Daoy (cell line): ENCODE data around the gene COX17. TPM values are rescaled to one million over a fixed set of nuclear protein-coding genes. Genes with fewer than 3 reads are reported as not detected.
A peak's percentile ranks its signal among the peaks of the same experiment; 100 is the strongest.

Experiments
- DNase-seq: peaks from one replicate; pipeline ENCODE4 v3.0.0-alpha.2; 2015; ENCODE audit warnings: low read depth
- total RNA-seq: library from RNA; depleted of rRNA; stranded (reverse); fragments of >200 nt; shearing (Covaris generic); gene quantifications from 2 replicates; pipeline ENCODE4 v1.2.3, GENCODE V29; 2014

The COX17 gene
- total RNA-seq, 1 experiment from 2014 or later, result 35.9 TPM

GRCh38 chr3:119675188-119675874 lies 1.9 kb downstream of the COX17 start:
- DNase-seq, result no peak

GRCh38 chr3:119673875-119674274 lies 3.3 kb downstream of the COX17 start:
- DNase-seq, result no peak

GRCh38 chr3:119672776-119673175 lies 4.4 kb downstream of the COX17 start:
- no peak for DNase-seq

DNA sequence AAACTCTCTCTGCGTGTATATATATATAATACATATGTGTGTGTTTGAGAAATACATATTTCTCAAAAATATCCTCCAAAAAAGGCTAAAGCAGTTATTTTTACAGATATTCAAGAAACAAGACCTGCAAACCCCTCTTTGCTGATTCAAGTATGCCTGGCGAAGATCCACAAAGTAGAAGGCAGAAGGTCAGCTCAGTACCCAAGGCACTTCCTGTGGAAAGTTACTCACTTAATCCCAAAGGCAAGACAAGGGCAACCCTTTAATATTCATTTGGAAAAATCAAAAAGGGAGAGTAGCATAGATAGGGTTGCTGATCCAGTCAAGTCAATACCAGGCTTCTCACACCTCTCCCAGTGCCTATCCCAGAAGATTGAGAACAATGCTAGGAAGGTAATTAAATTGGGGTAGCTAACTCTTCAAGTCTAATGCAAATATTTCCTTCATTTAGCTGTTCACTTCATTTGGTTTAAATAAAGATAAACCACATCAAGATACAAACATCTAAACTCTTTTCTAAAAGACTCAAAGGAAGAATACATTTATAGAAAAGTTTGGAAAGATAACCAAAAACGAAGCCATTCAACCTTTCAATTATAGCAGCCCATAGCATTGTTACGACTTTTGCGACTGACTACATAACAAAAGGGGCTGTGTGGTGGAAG lies 7.2 kb downstream of the COX17 start:
- DNase-seq, result no peak

DNA sequence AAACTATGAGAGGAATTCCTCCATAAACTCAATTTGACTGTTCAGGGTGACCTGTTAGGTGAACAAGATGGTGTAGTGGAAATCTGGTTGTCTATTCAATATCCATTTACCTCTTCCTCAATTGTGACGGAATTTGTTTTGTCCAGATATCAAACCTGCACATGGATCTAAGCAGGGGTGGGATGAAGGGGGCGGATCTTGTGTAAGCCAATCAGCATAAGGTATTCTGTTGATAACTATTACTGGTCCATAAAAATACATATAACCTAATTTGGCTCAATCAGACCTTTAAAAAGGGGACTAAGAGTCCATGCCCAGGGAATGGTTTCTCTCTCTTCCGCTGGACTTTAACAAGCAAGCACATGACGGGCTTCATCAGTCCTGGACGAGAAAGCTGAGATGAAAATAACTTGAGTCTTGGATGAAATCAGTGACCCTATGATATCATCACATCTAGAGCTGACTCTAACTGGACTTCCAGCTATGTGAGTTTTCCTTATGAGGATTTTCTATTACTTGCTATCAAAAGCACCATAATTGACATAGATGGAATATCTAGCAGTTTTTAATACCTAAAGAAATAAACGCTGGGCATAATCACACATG lies 11.1 kb downstream of the COX17 start:
- no peak for DNase-seq

- peak; percentile 70 for DNase-seq
These were observed 12.3 kb downstream of the COX17 start for GRCh38 chr3:119664850-119665379.

DNA sequence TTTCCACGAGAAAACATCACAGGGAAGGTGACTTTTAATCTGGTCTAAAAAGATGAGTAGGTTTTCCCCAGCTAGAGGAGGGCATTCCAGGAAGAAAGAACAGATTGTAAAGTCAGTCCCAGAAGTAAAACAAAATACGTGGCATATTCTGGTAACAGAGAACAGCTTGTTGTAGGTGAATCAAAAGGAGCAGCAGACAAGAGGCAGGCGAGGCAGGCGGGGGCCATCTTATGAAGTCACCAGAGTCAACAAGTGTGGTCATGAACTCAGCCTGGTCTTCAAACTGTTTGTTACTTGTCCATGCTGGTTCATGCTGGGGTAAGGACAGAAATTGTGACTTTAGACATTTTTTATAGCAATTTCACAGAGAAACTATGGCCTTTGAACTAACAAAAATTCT lies 12.8 kb downstream of the COX17 start:
- peak; percentile 45 for DNase-seq

- DNase-seq, result peak; percentile 21
These were observed 13.3 kb downstream of the COX17 start for GRCh38 chr3:119663885-119664284.

DNA sequence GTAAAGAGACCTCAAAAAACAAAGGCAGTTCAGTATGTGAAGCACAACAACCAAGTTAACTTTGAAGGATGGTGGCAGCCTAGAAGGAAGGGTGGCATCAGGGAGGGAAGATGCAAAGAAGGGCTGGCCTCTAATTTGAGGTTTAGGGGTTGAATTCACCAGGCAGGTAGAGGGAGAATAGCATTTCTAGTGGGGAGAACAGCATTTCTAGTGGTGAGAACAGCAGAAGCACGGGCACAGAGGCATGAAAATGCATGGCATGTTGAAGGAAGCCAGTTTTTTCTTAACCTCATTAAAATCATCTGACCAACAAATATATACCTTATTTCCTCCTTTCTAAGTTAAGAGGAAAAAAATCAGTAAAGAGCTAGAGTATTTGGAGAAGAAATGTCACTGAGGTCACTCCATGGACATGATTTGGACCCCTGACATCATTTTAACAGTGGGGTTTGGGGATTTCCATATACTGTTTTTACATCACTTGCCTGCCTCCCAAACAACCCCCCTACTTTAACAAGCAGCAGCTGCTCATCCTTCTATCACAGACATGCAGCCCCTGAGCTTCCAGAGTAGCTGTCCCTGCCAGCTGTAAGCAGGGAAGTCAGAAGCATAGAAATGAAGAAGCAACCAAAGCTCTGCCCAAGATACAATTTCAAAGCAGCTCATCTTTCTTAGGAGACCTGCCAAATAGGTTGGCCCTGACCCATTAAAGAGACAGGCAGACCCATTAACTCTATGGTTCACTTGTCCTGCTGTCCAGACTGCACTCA lies 14.4 kb downstream of the COX17 start:
- DNase-seq, result no peak

- DNase-seq, result peak; percentile 28
These were observed 16.4 kb downstream of the COX17 start, which contains the start of gene POPDC2 for GRCh38 chr3:119660474-119661440. Gene POPDC2, minus strand, starts transcription at chr3:119660589. Its CDS starts 166 bp downstream, at chr3:119660423.

GRCh38 chr3:119659606-119660291 lies 17.5 kb downstream of the COX17 start:
- DNase-seq, result no peak

GRCh38 chr3:119658994-119659393 lies 18.2 kb downstream of the COX17 start:
- DNase-seq, result no peak

DNA sequence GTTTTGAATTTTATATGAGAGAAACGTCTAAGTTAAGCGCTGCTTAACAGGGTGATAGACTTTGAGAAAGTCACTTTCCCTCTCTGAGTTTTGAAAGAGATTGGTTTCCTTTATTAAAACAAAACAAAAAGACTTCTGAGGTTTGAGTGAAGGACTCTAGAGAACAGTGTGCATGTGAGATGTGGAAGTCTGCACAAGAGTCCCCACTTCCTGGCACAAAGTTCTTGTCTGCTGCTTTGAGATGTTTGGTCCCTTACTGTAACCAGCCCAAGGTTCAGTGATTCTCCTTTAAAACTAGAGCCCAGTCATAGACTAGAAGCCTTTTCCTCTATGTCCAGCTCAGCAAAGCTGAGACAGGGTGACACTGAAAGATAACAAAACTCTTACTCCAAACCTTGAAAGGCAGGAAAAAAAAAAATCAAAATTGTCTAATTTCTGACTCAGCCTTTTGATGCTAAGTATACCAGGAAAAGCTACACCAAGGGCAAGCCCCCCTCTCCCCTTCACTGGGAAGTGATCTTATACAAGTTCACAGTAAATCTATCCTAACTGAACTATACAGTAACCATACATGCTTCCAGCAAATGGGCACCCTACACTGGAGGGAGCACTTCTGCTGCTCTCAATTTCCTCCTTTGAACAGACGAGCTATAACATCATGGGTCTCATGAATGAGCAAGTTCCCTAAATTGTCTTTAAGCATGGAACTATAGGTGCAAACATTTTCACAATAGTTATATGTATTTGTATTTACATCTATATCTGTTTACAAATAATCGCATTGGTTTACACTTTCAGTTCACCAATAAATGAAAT lies 19.1 kb downstream of the COX17 start:
- DNase-seq, result no peak

DNA sequence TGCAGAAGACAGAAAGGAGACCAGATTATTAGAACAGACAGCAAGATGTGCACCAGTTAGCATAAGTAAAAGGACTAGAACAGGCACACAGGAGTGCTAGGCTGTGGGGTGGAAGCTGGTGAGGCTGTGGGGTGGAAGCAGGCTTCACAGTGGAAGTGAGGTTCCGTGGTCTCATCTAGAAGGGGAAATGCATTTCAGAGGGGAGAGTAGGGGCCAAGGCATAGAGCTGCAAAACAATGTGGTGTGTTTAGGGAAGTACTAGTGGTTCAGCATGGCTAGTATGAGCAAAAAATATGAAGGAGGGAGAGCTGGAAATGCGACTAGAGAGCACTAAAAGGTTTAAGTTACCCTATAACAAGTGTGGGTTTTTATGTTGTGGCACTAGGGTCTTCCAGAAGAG lies 23.3 kb downstream of the COX17 start:
- DNase-seq, result no peak

DNA sequence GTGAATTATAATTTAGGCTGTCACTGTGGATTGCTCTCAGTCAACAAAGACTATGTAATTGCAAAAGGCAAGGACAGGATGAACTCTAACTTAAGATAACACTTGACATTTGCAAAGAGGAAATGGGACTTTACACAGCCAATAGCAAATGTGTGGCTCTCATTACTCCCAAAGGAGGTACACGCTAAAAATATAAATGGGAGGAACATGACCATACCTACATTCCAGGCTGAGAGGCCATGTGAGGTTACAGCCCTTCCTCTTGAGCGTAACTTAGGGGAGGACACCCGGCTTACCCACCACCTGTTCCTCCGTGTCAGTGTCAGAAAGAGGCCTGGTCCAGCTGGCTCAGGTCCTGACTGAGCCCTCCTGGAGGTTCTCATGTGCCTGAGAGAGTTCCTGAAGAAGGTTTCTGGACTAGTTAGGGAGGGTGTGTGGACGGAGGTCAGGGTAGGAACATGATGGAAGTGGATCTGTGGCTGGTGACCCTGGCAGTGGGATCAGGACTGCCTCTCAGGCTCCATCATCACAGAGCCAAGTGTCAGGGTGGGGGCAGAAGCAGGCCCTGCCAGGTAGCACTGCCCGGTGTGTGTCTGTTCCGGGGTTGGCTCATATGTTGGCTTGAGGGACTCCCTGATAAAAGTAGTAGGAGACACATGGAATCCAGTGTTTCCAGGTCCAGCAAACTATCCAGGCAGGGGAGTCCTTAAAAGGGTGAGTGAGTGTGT lies 24.7 kb downstream of the COX17 start:
- DNase-seq, result no peak

DNA sequence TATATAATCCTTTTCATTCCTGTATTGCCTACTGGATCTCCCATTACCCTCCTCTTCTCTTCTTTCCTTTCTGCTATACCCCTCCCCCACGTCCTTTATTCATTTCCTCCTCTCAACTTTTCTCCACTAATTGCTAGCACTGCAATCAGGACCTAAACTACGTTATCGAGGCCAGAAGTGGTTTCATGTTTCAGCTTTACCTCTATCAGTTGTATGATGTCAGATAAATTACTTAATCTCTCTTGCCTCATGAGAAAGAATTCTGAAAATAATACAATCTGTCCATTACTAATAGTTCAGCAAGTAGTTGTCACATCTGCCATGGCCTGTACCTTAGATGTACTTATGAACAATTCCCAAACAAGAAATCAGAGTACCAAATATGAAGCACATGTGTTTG lies 27.4 kb downstream of the COX17 start:
- DNase-seq, result no peak

- no peak for DNase-seq
These were observed 29.2 kb downstream of the COX17 start for GRCh38 chr3:119647843-119648575.

- DNase-seq, result no peak
These were observed 30.0 kb downstream of the COX17 start for GRCh38 chr3:119647171-119647570.
